PC-9 (cell line): ENCODE data around the gene PEX13. TPM values are rescaled to one million over a fixed set of nuclear protein-coding genes. Genes with fewer than 3 reads are reported as not detected.
A peak's percentile ranks its signal among the peaks of the same experiment; 100 is the strongest.

Experiments used
- BruUV-seq: library from RNA; stranded (reverse); fragments of 400-500 nt; replicated peaks from 2 replicates; lab custom pipeline; 2021; lab: Mats Ljungman, UMichigan
- CTCF ChIA-PET: fragments of 300-600 bp; sonication (Branson Sonifier 250); formaldehyde crosslinking; loops from one replicate; lab custom pipeline; 2022; ENCODE audit warnings: antibody characterized with exemption; lab: Charles Lee
- POLR2A ChIA-PET: fragments of 300-600 bp; sonication (Branson Sonifier 250); formaldehyde crosslinking; loops from one replicate; lab custom pipeline; 2022; ENCODE audit warnings: antibody characterized with exemption; ENCODE audit not compliant: unreplicated experiment; lab: Charles Lee
- DNase-seq, 2 experiments: peaks; one replicate each; pipeline versions ENCODE4 v3.0.0 to v3.0.0-alpha.2; 2015 to 2022; ENCODE audit warnings: mixed read lengths in 1 of 2
- H2AFZ ChIP-seq: fragments of 200-600 bp; sonication (generic); 2 replicates; pipeline ENCODE4 v1.8.1; 2017; ENCODE audit warnings: antibody characterized with exemption
- H3F3A ChIP-seq: fragments of 200-600 bp; sonication (generic); 2 replicates; pipeline ENCODE4 v1.8.1; 2017; ENCODE audit warnings: antibody characterized with exemption, mild to moderate bottlenecking, low read depth; ENCODE audit not compliant: insufficient read depth
- H3K27ac ChIP-seq: fragments of 200-600 bp; sonication (generic); 2 replicates; pipeline ENCODE4 v1.6.1; 2016; ENCODE audit warnings: mixed run types
- H3K27me3 ChIP-seq: fragments of 200-600 bp; sonication (generic); 2 replicates; pipeline ENCODE4 v1.6.1; 2016; ENCODE audit warnings: low read depth, mixed run types; ENCODE audit not compliant: insufficient read depth
- H3K36me3 ChIP-seq: fragments of 200-600 bp; sonication (generic); 2 replicates; pipeline ENCODE4 v1.6.1; 2016; ENCODE audit warnings: low read depth, mixed run types
- H3K4me1 ChIP-seq: fragments of 200-600 bp; sonication (generic); replicated peaks from 2 replicates; pipeline ENCODE4 v1.6.1; 2016; ENCODE audit warnings: mixed run types; ENCODE audit not compliant: insufficient read depth
- H3K4me2 ChIP-seq: fragments of 200-600 bp; sonication (generic); 2 replicates; pipeline ENCODE4 v1.6.1; 2017; ENCODE audit warnings: mixed run types
- H3K4me3 ChIP-seq: fragments of 200-600 bp; sonication (generic); 2 replicates; pipeline ENCODE4 v1.6.1; 2016; ENCODE audit warnings: mixed run types
- H3K79me2 ChIP-seq: fragments of 200-600 bp; sonication (generic); 2 replicates; pipeline ENCODE4 v1.6.1; 2017; ENCODE audit warnings: low read depth, mixed run types
- H3K9me2 ChIP-seq: fragments of 200-600 bp; sonication (generic); 2 replicates; pipeline ENCODE4 v1.8.1; 2017; ENCODE audit warnings: mild to moderate bottlenecking; ENCODE audit not compliant: insufficient read depth
- H3K9me3 ChIP-seq: fragments of 200-600 bp; sonication (generic); 2 replicates; pipeline ENCODE4 v1.8.1; 2016; ENCODE audit warnings: low read depth; ENCODE audit not compliant: insufficient read depth
- H4K20me1 ChIP-seq: fragments of 200-600 bp; sonication (generic); 2 replicates; pipeline ENCODE4 v1.8.1; 2017; ENCODE audit not compliant: insufficient read depth
- EZH2 ChIP-seq: fragments of 200-600 bp; sonication (generic); IDR thresholded peaks from 2 replicates; pipeline ENCODE4 v1.8.0; 2017; ENCODE audit warnings: antibody characterized with exemption, low read depth
- intact Hi-C: fragments of 100-400 bp; cut with micrococcal nuclease; formaldehyde crosslinking; loops from one replicate; pipeline ENCODE4 v1.10.0; 2022; ENCODE audit not compliant: unreplicated experiment
- total RNA-seq: library from RNA; stranded (reverse); gene quantifications from 2 replicates; pipeline ENCODE4 v1.2.3, GENCODE V29; 2021
- TF ChIP-seq, protein P1 (sequence below): fragments of 200-600 bp; sonication (generic); conservative IDR thresholded peaks from 2 replicates; pipeline ENCODE4 v1.6.1; 2017; ENCODE audit warnings: mixed run types, antibody characterized with exemption, mild to moderate bottlenecking, moderate library complexity

PEX13 gene
- total RNA-seq, 1 experiment from 2014 or later, result 32.4 TPM

DNA sequence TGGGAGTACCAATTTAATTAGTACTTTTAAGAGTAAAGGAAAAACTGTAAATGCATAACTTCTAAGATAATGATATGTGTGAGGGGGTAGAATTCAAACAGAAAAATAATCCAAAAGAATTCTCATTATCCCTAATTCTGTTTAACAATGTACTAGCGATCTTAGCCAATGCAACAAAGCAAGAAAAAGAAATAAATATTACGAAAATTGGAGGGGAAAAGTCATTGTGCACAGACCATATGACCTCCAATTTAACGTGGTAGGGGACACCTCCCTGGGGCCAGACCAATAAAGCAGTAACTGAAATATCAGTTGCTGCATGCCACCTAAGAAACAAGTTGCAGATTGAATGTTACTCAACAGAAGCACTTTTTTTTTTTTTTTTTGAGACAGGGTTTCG, 25.9 kb upstream of the PEX13 start:
- H4K20me1 ChIP-seq, result no peaks in the 10 kb centered on the region
- peaks cover 11% of the 10 kb centered on the region for H3K4me1 ChIP-seq
- H3K27ac ChIP-seq, result no peak overlapping the region
- H3K4me2 ChIP-seq, result no peak overlapping the region
- ChIA-PET CTCF (no interaction called here), POLR2A (no interaction called here)
- no peak overlapping the region for H2AFZ ChIP-seq
- no peaks in the 10 kb centered on the region for H3F3A ChIP-seq
- H3K79me2 ChIP-seq, result no peaks in the 10 kb centered on the region
- TF ChIP-seq, protein P1, sequence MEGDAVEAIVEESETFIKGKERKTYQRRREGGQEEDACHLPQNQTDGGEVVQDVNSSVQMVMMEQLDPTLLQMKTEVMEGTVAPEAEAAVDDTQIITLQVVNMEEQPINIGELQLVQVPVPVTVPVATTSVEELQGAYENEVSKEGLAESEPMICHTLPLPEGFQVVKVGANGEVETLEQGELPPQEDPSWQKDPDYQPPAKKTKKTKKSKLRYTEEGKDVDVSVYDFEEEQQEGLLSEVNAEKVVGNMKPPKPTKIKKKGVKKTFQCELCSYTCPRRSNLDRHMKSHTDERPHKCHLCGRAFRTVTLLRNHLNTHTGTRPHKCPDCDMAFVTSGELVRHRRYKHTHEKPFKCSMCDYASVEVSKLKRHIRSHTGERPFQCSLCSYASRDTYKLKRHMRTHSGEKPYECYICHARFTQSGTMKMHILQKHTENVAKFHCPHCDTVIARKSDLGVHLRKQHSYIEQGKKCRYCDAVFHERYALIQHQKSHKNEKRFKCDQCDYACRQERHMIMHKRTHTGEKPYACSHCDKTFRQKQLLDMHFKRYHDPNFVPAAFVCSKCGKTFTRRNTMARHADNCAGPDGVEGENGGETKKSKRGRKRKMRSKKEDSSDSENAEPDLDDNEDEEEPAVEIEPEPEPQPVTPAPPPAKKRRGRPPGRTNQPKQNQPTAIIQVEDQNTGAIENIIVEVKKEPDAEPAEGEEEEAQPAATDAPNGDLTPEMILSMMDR, result no peak
- TF ChIP-seq EZH2, result no peak
- no peaks in the 10 kb centered on the region for H3K9me2 ChIP-seq
- intact Hi-C loops, result no loop called here
- BruUV-seq, result no TSS peak
- H3K36me3 ChIP-seq, result 0 out of 2 replicates have a peak, but pooled peaks cover 11% of the 10 kb centered on the region
- no peak for DNase-seq
- peaks cover 11% of the 10 kb centered on the region for H3K9me3 ChIP-seq
- no peaks in the 10 kb centered on the region for H3K27me3 ChIP-seq
- no peak overlapping the region for H3K4me3 ChIP-seq

DNA sequence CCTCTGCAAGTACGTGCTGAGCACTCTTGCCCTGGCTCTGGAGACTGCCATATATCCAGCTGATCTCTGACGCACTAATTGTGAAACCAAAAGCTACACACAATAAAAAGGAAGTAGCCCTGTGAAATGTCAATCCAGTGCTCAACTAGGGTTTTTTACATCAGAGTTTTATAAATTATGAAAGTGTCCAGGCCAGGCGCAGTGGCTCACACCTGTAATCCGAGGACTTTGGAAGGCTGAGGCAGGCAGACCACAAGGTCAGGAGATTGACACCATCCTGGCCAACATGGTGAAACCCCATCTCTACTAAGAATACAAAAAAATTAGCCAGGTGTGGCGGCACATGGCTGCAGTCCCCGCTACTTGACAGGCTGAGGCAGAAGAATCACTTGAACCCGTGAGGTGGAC, 24.5 kb upstream of the PEX13 start:
- Histone ChIP-seq H3K27me3 (no peaks in the 10 kb centered on the region), H3F3A (no peaks in the 10 kb centered on the region), H3K4me2 (no peak overlapping the region), H4K20me1 (no peaks in the 10 kb centered on the region), H3K27ac (no peak overlapping the region), H3K79me2 (no peaks in the 10 kb centered on the region), H3K36me3 (0 out of 2 replicates have a peak, but pooled peaks cover 11% of the 10 kb centered on the region), H2AFZ (no peak overlapping the region), H3K4me3 (0 out of 2 replicates have a peak overlapping the region, but pooled peaks have one; percentile 2), H3K4me1 (peaks cover 11% of the 10 kb centered on the region), H3K9me2 (no peaks in the 10 kb centered on the region), H3K9me3 (peaks cover 11% of the 10 kb centered on the region)
- ChIA-PET CTCF (no interaction called here), POLR2A (interaction anchor here (0.7 kb wide), 1 partner anchor 108 kb away, joined by 4 read pairs; no protein-coding TSS in a partner anchor)
- BruUV-seq, result no TSS peak
- TF ChIP-seq, protein P1, result no peak
- no peak for TF ChIP-seq EZH2
- no peak for DNase-seq
- intact Hi-C loops, result no loop called here

DNA sequence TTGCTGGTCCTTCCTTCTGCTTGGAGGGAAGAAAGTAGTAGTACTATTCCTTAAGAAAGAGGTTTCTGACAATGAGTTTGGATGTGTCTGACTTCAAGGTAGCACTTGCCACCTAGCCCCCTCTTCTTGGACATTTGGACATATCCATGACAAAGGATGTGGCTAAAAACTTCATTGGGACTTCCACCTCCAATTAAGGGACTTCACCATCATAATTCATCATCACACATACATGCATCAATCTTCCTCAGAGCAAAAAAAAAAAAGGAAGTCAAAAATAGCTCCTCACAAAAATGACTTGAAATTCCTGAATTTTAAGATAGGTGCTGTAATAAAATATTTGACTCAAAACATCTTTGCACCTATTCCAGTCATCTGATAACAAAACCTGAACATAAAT, 23.4 kb upstream of the PEX13 start:
- intact Hi-C loops, result no loop called here
- DNase-seq, result no peak
- no TSS peak for BruUV-seq
- H3K4me1 ChIP-seq, result peaks cover 7% of the 10 kb centered on the region
- no peaks in the 10 kb centered on the region for H3K9me2 ChIP-seq
- H3K36me3 ChIP-seq, result 0 out of 2 replicates have a peak, but pooled peaks cover 11% of the 10 kb centered on the region
- no peaks in the 10 kb centered on the region for H3K27me3 ChIP-seq
- CTCF ChIA-PET, result no interaction called here
- TF ChIP-seq EZH2, result no peak
- TF ChIP-seq, protein P1, result no peak
- H3K79me2 ChIP-seq, result no peaks in the 10 kb centered on the region
- no peaks in the 10 kb centered on the region for H3F3A ChIP-seq
- no peak overlapping the region for H3K4me2 ChIP-seq
- no peak overlapping the region for H3K27ac ChIP-seq
- H3K9me3 ChIP-seq, result peaks cover 11% of the 10 kb centered on the region
- POLR2A ChIA-PET, result interaction anchor here (0.7 kb wide), 1 partner anchor 194 kb away, joined by 3 read pairs; no protein-coding TSS in a partner anchor
- H3K4me3 ChIP-seq, result no peak overlapping the region
- no peaks in the 10 kb centered on the region for H4K20me1 ChIP-seq
- no peak overlapping the region for H2AFZ ChIP-seq
